GM21528 (cell line): ENCODE results near the gene FAT4.

Source experiments
- ATAC-seq: cut with Tn5 transposase; IDR thresholded peaks from one replicate; pipeline ENCODE4 v1.9.1; 2021; ENCODE audit warnings: mild to moderate bottlenecking, moderate library complexity; ENCODE audit not compliant: unreplicated experiment, low FRiP score

Gene FAT4

GRCh38 chr4:125316791-125317524 lies 2.2 kb downstream of the FAT4 start:
- no peak for ATAC-seq

DNA sequence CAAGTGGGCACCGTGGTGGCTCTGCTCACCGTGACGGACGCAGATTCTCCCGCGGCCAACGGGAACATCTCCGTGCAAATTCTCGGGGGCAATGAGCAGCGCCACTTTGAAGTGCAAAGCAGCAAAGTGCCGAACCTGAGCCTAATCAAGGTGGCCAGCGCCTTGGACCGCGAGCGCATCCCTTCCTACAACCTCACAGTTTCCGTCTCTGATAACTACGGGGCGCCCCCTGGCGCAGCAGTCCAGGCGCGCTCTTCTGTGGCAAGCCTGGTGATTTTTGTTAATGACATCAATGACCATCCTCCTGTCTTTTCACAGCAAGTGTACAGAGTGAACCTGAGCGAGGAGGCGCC lies 2.7 kb downstream of the FAT4 start:
- no peak for ATAC-seq

DNA sequence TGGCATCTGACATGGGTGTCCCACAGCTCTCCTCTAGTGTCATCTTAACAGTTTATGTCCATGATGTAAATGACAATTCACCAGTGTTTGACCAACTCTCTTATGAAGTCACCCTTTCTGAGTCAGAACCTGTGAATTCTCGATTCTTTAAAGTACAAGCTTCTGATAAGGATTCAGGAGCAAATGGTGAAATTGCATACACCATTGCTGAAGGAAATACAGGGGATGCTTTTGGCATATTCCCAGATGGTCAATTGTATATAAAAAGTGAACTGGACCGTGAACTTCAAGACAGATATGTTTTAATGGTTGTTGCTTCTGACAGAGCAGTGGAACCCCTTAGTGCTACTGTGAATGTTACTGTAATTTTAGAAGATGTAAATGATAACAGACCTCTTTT lies 4.6 kb downstream of the FAT4 start:
- no peak for ATAC-seq

DNA sequence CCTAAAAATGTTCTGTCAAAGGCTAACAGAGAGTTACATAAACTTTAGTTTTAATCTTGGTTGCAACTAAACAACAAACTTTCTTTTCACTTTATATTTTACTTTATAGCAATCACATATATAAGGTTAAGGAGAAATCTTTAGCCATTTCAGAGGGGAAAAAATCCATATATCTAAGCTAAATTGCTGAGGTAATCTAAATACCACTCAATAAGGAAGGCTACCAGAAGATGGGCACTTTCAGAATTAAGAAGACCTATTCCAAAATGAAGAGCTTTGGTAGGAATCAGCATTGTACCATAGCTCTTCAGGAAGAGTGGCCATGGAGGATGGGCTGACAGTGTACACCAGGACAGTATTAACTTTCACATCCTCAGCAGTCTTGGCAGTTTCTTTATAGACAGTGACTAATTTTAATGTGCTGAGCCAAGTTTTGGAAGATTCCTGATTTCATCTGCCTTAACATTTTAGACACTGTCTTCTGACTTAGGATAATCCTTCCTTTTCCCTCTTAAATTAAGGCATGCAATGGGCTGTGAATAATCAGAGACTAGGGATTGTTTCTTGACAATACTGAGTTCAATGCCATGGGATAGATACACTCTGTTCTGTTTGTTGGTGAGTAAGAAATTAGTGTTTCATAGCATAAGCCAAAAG lies 7.1 kb downstream of the FAT4 start:
- ATAC-seq, result no peak

DNA sequence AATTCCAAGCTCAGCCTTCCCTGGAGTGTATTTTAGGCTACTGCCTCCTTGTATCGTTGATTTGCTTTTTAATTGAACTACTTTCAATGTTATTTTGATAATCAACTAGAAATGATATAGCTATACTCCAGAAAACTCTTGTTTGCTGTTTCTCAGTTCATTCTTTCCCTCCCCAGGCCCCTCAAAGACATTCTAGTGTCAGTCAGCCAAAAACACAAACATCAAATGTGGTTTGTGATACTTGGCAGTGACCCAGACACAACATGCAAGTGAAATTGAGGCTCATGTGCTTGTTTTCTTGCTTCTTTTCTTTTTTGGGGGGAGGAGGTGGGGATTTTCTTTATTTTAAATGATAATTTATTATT lies 7.6 kb downstream of the FAT4 start:
- no peak for ATAC-seq

GRCh38 chr4:125323654-125324053 lies 8.9 kb downstream of the FAT4 start:
- ATAC-seq, result no peak

DNA sequence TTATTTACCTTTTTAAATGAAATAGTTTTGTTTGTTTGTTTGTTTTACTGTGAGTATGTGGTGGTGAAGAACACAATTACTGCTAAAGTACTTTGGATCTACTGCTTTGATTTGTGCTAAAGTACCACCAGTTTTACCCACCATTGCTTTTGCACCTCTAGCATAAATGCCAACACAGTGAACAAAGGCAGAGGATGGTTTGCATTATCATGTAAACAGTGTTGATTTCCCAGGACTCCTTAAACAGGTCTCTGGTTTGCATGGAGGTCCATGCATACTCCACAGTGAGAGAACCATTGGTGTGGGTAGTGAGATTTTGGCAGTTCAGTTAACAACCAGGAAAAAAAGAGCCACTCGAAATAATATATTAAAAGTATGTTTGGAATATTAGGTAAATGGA lies 11.0 kb downstream of the FAT4 start:
- ATAC-seq, result no peak

DNA sequence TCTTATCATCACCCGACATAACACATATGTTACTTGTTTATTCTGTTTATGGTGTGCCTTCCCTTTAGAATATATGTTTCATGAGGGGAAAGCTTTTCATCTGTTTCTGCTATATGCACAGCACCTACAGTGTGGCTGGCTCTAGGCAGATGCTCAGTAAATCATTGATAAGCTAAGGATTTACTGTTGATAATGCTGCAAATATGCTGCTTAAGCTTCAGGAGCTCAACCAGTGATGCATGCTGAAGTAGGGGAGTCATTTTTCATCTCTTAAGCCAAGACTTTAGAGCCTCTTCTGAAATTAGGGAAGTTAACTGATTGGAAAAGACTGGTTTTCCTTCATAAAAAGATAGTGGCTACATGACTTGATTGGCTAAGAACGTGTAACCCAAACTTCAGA lies 16.4 kb downstream of the FAT4 start:
- no peak for ATAC-seq

DNA sequence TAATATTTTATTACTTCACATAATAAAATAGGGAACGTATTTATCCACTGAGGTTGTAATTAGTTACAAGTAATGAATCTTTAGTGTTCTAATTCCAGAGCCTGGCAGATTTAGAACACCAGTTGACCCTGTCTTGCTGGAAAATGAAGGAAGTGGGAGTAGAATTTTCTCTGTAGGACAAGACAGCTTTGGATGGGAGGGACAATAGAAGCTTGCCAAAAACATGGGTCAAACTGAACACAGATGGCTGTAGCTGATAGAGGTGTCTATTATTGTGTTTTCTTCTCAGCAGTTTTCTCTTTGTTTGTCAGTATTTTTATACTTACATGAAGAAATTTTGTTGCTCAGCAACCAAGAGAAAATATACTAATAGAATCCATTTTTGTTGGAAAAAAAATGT lies 20.2 kb downstream of the FAT4 start:
- no peak for ATAC-seq

DNA sequence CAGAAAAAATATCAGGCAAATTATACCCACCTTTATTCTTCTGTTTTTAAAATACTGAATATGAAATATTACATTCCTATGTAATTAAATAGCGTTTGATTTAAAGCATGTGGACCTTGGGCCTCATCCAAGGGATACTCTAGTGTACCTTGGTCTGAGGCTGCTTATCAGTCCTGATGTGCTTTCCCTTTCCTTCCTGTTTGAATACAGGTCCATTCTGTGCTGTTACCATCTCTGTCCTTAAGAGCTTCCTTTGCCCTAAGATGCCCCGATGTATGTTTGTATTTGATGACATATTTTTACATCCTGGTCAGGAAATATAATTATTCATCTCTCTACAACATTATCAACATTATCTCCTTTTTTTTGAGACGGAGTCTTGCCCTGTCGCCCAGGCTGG lies 24.1 kb downstream of the FAT4 start:
- ATAC-seq, result no peak

DNA sequence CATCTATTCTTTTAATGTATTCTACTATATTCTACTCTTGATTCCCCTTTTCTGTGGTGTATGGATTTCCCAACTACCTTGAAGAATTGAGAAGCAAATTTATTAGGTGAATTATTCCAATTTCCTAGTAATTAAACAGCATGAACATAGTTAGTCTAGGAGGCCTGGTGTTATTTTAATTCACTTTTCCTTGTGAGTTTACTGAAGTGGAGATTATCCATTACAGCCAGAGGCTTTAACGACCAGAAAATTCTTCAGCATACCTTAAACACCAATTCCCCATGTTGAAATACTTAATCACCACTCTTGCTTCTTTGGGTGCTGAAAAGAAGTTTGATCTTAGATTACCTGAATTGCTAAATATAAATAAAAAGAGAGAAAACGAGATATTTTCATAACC lies 29.4 kb downstream of the FAT4 start:
- ATAC-seq, result no peak

DNA sequence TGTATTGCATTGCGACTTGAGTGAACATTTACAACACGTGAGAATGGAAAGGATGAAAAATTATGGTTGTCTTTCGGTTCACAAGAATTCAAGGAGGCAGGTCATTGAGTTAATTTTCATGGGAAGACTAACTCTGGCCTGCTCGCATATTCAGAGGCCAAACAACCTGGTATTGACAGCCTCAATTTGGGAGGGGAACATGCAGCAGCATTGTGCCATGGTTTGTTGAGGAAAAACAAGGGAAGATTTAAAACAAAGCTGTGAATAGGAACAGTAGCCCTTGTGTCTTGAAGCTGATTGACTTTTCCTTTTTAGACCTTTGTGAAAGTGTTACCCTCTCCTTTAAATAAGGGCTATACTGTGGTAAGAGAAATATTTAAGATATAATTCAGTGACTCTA lies 31.9 kb downstream of the FAT4 start:
- no peak for ATAC-seq

DNA sequence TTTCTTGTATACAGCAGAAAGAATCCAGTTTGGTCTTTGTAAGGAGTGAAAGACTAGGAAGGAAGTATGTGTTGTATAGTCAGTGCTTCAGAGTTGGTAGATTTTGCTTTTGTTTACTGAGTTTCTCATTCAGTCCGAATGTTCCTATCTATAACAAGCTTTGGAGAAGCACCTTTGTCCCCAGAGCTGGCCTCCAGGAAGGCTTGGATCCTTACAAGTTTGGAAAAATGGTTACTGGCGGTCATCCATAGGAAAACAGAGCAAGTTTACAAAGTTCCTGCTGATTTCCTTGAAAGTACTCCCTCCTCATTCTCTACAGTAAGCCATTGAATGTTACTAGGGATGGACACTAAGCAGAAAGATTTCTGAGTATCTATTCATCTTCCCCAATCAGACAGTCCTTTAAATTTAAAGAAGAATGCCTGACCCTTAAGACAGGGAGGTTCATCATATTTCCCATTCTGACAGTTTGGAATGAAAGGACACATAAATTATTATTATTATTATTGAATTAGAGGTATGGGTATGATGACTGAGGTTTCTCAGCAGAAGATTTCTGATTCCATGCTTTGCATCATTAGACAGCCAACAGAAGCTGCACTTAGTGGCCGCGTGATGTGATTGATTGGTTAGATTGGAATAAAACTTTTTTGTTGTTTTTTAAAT lies 35.8 kb downstream of the FAT4 start:
- ATAC-seq, result no peak

GRCh38 chr4:125352521-125352920 lies 37.8 kb downstream of the FAT4 start:
- ATAC-seq, result no peak

GRCh38 chr4:125353131-125353530 lies 38.4 kb downstream of the FAT4 start:
- ATAC-seq, result no peak

DNA sequence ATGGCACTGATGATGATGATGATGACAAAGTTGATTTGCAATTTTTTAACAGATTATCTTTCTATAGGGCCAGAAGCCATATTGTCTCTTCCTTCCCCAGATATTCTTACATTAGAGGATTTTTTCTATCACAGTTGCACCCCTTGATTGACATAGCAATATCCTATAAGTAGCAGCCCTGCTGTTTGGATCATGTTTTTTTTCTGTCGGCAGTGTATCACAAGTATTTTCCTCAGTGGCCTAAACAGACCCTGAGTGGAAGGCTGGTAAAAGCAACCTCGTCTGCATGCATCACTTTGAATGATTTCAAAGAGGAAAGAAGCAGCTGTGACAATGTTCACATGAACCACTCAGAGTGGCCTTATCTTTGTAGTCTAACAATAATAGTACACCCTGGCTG lies 41.0 kb downstream of the FAT4 start:
- ATAC-seq, result no peak

- ATAC-seq, result no peak
Measured at GRCh38 chr4:125357675-125358074, 42.9 kb downstream of the FAT4 start.

DNA sequence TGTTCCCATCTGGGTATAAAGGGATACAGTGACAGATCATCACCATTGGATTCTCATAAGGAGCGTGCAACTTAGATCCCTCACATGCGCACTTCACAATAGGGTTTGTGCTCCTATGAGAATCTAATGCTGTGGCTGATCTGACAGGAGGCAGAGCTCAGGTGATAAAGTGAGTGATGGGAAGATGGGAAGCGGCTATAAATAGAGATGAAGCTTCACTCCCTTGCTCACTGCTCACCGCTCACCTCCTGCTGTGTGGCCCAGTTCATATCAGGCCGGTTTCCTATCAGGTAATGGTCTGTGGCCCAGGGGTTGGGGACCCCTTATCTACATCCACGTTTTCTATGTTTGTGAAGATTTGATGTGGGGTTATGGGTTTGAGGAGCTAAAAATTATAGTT lies 43.7 kb downstream of the FAT4 start:
- ATAC-seq, result no peak

DNA sequence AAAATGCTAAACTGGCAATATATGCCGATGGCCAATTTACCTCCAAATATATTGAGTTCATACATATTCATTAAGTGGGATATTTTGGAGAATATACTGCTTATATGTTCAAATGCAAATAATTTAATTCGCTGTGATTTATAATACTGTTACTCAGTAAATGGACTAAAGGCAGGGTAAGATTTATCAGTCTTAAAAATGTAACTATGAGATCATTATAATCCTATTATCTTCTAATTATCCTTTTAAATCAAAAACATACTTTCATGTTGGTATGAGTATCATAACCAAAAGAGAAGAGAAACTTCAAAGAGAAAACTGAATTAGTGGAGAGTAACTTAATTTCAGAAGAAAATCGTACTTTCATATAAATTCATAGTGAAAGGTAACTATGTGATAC lies 44.6 kb downstream of the FAT4 start:
- no peak for ATAC-seq

GRCh38 chr4:125359960-125360634 lies 45.3 kb downstream of the FAT4 start:
- ATAC-seq, result no peak

GRCh38 chr4:125360727-125361126 lies 46.0 kb downstream of the FAT4 start:
- ATAC-seq, result no peak
